GM12873 (cell line): ENCODE measurements around the gene ATP9A.

Experiments used
- CTCF ChIP-seq: IDR thresholded peaks from 2 replicates; pipeline ENCODE4 v1.5.1; 2012; ENCODE audit warnings: low read depth, mild to moderate bottlenecking, moderate library complexity, low read length, control low read depth; ENCODE audit not compliant: insufficient read depth; ENCODE audit errors: missing control alignments

Gene ATP9A

DNA sequence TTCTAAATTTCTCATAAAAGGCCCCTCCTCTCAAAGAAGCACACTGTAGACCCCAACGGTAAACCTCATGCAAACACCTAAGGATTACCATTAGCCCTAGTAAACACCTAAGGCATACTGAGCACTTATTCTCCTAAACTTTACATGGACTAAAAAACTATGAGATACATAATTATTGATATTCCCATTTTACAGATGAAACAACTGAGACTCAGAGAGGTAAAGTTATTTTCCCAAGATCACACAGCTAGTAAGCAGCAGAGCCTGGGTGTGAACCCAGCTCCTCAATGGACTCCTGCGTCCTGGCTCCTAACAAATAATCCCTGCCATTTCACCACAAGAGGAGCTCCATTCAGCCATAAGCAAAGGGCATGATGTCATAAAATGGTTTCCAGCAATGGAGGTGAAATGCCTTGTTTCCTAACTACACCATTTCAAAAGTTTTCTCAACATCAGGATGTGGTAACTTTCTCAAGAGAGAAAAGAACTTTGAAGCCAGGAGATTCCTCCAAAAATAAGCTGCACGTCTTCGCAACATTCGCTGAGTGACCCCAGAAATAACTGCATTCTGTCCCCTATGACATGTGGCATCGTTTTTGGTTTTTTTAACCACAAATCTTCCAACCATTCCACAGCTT, 4.1 kb downstream of the ATP9A start:
- no peak for TF ChIP-seq CTCF

DNA sequence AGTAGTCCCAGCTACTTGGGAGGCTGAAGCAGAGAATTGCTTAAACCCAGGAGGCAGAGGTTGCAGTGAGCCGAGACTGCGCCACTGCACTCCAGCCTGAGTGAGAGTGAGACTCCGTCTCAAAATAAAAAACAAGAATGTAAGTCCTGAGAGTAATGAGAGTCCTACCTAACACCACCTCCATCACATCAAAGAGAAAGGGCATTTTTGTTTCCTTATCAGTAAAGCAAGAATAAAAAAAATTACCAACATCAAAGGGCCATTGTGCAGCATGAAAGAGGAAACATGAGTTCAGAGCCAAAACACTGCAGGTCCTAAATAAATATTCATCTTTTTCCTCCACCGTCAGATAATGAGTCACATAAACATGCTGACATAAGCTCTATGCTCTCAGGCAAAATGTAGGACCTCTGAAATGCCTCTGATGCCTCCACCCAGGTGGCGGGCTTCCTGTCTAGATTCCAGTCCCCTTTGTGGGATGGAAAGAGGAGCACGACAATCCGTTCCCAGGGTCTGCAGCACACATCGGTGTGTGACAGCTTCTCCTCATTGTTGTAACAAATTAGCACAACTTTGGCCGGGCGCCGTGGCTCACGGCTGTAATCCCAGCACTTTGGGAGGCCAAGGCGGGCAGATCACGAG, 7.2 kb downstream of the ATP9A start:
- TF ChIP-seq CTCF = no peak

GRCh38 chr20:51759769-51760510, 8.2 kb downstream of the ATP9A start:
- TF ChIP-seq CTCF = no peak

DNA sequence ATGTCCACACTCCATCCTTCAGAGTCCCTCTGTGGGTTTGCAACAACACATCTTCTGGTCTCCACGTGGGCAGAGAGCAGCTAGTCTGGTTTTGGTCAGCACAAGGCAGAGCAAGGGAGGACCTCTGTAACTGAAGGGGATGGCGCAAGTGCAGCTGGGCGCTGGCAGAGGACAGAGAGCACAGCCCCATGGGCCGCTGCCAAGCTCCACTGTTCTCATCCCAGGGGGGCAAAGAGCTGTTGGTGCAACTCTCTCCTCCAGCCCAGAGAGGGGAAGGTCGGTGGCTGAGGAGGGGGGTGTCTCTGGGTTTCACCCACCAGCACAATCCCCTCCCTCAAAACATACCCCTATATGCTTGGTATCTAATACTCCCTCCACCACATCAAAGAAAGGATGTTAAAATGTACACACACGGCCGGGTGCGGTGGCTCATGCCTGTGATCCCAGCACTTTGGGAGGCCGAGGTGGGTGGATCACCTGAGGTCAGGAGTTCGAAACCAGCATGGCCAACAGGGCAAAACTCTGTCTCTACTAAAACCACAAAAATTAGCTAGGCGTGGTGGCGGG, 9.1 kb downstream of the ATP9A start:
- no peak for TF ChIP-seq CTCF

DNA sequence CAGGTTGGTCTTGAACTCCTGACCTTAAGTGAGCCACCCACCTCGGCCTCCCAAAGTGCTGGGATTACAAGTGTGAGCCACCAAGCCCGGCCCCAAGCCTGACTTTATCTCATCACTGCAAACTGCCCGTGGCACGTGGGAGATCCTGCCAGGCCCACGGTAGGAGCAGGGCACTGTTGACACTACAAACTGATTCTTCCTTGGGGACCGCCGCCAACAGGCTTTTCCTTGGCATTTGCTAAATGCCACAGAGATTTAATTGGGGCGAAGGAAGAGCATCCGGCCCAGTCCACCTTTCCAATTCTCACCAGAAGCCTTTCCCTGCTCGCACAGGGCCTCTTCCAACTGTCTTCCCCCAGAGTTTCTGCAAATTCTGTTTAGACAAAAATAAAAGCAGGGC, 11.0 kb downstream of the ATP9A start:
- no peak for TF ChIP-seq CTCF

- no peak for TF ChIP-seq CTCF
Measured at GRCh38 chr20:51756653-51757052, 11.5 kb downstream of the ATP9A start.

DNA sequence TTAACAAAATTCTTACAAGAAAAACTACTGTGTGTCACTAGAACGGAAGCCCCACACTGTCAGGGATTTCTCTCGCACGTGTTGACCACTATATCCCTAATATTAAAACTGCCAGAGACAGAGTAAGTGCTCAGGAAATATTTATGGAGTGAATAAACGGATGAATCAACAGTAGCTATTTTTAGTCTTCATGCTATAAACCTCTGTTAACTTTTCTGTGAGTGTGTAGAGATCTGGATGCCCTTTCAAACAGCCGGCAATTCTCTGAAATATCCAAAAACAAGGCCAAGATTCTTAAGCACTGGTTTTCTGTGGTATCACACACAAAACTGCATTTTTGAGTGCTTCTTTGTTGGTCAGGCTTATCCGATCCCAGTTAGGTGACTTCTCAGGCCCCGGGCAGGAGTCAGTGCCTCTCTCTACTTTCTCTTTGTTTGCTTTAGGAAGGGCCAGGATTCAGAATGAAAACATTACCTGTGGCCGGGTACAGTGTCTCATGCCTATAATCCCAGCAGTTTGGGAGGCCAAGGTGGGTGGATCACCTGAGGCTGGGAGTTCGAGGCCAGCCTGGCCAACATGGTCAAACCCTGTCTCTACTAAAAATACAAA, 15.7 kb downstream of the ATP9A start:
- no peak for TF ChIP-seq CTCF
